HL-60 (cell line): ENCODE measurements around the gene SCUBE1.

ENCODE experiments used
- POLR2AphosphoS5 ChIP-seq: IDR thresholded peaks from 2 replicates; pipeline ENCODE4 v1.6.1; 2012; ENCODE audit warnings: low read depth
- REST ChIP-seq: IDR thresholded peaks from 2 replicates; pipeline ENCODE4 v1.6.1; 2012; ENCODE audit warnings: low read depth; ENCODE audit not compliant: insufficient replicate concordance
- TF ChIP-seq, protein P1 (sequence below): IDR thresholded peaks from one replicate; pipeline ENCODE4 v1.5.1; 2011; ENCODE audit warnings: low read length, control low read depth, inconsistent platforms; ENCODE audit not compliant: insufficient read depth

GRCh38 chr22:43198936-43199335, 144.2 kb downstream of the SCUBE1 start:
- TF ChIP-seq, protein P1, sequence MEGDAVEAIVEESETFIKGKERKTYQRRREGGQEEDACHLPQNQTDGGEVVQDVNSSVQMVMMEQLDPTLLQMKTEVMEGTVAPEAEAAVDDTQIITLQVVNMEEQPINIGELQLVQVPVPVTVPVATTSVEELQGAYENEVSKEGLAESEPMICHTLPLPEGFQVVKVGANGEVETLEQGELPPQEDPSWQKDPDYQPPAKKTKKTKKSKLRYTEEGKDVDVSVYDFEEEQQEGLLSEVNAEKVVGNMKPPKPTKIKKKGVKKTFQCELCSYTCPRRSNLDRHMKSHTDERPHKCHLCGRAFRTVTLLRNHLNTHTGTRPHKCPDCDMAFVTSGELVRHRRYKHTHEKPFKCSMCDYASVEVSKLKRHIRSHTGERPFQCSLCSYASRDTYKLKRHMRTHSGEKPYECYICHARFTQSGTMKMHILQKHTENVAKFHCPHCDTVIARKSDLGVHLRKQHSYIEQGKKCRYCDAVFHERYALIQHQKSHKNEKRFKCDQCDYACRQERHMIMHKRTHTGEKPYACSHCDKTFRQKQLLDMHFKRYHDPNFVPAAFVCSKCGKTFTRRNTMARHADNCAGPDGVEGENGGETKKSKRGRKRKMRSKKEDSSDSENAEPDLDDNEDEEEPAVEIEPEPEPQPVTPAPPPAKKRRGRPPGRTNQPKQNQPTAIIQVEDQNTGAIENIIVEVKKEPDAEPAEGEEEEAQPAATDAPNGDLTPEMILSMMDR: no peak
- TF ChIP-seq POLR2AphosphoS5 (no peak), REST (no peak)
